GM23338 (cell line): ENCODE results near the gene PCDHGB7. TPM values are rescaled to one million over a fixed set of nuclear protein-coding genes. Genes with fewer than 3 reads are reported as not detected.
"Not testable (repeated sequence)": the region's sequence is repeated elsewhere in the genome, so short reads cannot be mapped to it uniquely, and the experiment has no call there.

Source experiments
- ATAC-seq: fragments of 200-7000 bp; cut with Tn5 transposase; 3 replicates; pipeline ENCODE4 v1.9.1; 2020
- DNase-seq: peaks from one replicate; pipeline ENCODE4 v3.0.0-alpha.2; 2015; ENCODE audit warnings: low spot score
- H2AFZ ChIP-seq: fragments of 200-600 bp; sonication (generic); 2 replicates; pipeline ENCODE4 v1.8.0; 2016; ENCODE audit warnings: antibody characterized with exemption, mild to moderate bottlenecking, moderate library complexity
- H3F3A ChIP-seq: fragments of 200-600 bp; sonication (generic); replicated peaks from 2 replicates; pipeline ENCODE4 v1.8.0; 2017; ENCODE audit warnings: antibody characterized with exemption, mixed run types, low read depth
- H3K27ac ChIP-seq: fragments of 200-600 bp; sonication (generic); 2 replicates; pipeline ENCODE4 v1.6.1; 2016; ENCODE audit warnings: low read depth
- H3K27me3 ChIP-seq: fragments of 200-600 bp; sonication (generic); 2 replicates; pipeline ENCODE4 v1.8.0; 2016; ENCODE audit warnings: mild to moderate bottlenecking, mixed run types, moderate library complexity; ENCODE audit not compliant: insufficient read depth
- H3K36me3 ChIP-seq: fragments of 200-600 bp; sonication (generic); 2 replicates; pipeline ENCODE4 v1.8.0; 2016; ENCODE audit warnings: mild to moderate bottlenecking; ENCODE audit not compliant: insufficient read depth
- H3K4me1 ChIP-seq: fragments of 200-600 bp; sonication (generic); 2 replicates; pipeline ENCODE4 v1.8.0; 2016; ENCODE audit warnings: mild to moderate bottlenecking, moderate library complexity; ENCODE audit not compliant: insufficient read depth
- H3K4me2 ChIP-seq: fragments of 200-600 bp; sonication (generic); 2 replicates; pipeline ENCODE4 v1.7.1; 2017; ENCODE audit warnings: mixed run types
- H3K4me3 ChIP-seq: fragments of 200-600 bp; sonication (generic); 2 replicates; pipeline ENCODE4 v1.6.1; 2016; ENCODE audit warnings: mixed run types
- H3K79me2 ChIP-seq: fragments of 200-600 bp; sonication (generic); replicated peaks from 2 replicates; pipeline ENCODE4 v1.8.0; 2017; ENCODE audit warnings: mild to moderate bottlenecking; ENCODE audit not compliant: insufficient read depth
- H3K9me2 ChIP-seq: fragments of 200-600 bp; sonication (generic); 2 replicates; pipeline ENCODE4 v1.8.0; 2017; ENCODE audit not compliant: insufficient read depth
- H4K20me1 ChIP-seq: fragments of 200-600 bp; sonication (generic); replicated peaks from 2 replicates; pipeline ENCODE4 v1.8.0; 2017; ENCODE audit warnings: mild to moderate bottlenecking; ENCODE audit not compliant: insufficient read depth
- H3K27ac Mint-ChIP-seq: 2 replicates; pipeline ENCODE4 v1.8.0; 2020; ENCODE audit warnings: inconsistent platforms, mild to moderate bottlenecking, moderate library complexity, mixed read lengths
- H3K27me3 Mint-ChIP-seq: 3 replicates; pipeline ENCODE4 v1.8.0; 2022; ENCODE audit warnings: low read depth, mild to moderate bottlenecking, moderate library complexity, mixed read lengths, inconsistent platforms; ENCODE audit not compliant: insufficient read depth, poor library complexity
- H3K36me3 Mint-ChIP-seq: 3 replicates; pipeline ENCODE4 v1.8.0; 2021; ENCODE audit warnings: low read depth, mild to moderate bottlenecking, inconsistent platforms, moderate library complexity, mixed read lengths
- H3K4me1 Mint-ChIP-seq: 3 replicates; pipeline ENCODE4 v1.8.0; 2020; ENCODE audit warnings: mild to moderate bottlenecking, inconsistent platforms, mixed read lengths
- H3K4me3 Mint-ChIP-seq: 3 replicates; pipeline ENCODE4 v1.8.0; 2021; ENCODE audit warnings: moderate library complexity, mild to moderate bottlenecking, inconsistent platforms, mixed read lengths
- H3K9me3 Mint-ChIP-seq: 3 replicates; pipeline ENCODE4 v1.8.0; 2020; ENCODE audit warnings: moderate library complexity, mild to moderate bottlenecking, inconsistent platforms, mixed read lengths
- CREB1 ChIP-seq: fragments of 250-450 bp; sonication (Bioruptor Pico); IDR thresholded peaks from 2 replicates; pipeline ENCODE4 v1.5.0; 2020; ENCODE audit warnings: low read depth, mild to moderate bottlenecking, moderate library complexity
- EZH2phosphoT487 ChIP-seq: fragments of 200-600 bp; sonication (generic); IDR thresholded peaks from one replicate; pipeline ENCODE4 v1.8.1; 2018; ENCODE audit warnings: antibody characterized with exemption; ENCODE audit not compliant: unreplicated experiment
- POLR2AphosphoS5 ChIP-seq: IDR thresholded peaks from 2 replicates; pipeline ENCODE4 v1.6.1; 2016; ENCODE audit warnings: antibody characterized with exemption, low read depth
- ZNF114 ChIP-seq: fragments of 250-450 bp; sonication (Bioruptor Pico); IDR thresholded peaks from 2 replicates; pipeline ENCODE4 v1.5.0; 2020; ENCODE audit warnings: mild to moderate bottlenecking, moderate library complexity
- polyA plus RNA-seq: library from polyadenylated mRNA; unstranded; fragments of >200 nt; fragmentation: Nextera tagmentation; extraction: Ambion mirVana; gene quantifications from 2 replicates; pipeline ENCODE4 v1.2.1, GENCODE V29; 2016
- total RNA-seq: library from RNA; depleted of rRNA; stranded (reverse); fragments of >200 nt; shearing (Covaris generic); gene quantifications from 2 replicates; pipeline ENCODE4 v1.2.3, GENCODE V29; 2014
- TF ChIP-seq, protein P1 (sequence below), 2 experiments: fragments of 200-600 bp in 1 of 2; sonication (generic) in 1 of 2; conservative IDR thresholded peaks; 2 replicates each; pipeline versions ENCODE4 v1.5.1 to v1.6.1; 2016 to 2017; ENCODE audit warnings: antibody characterized with exemption in 2 of 2, low read depth in 2 of 2, mild to moderate bottlenecking in 2 of 2, moderate library complexity in 1 of 2
- TF ChIP-seq, protein P2 (sequence below): IDR thresholded peaks from one replicate; pipeline ENCODE4 v1.6.1; 2018; ENCODE audit warnings: antibody characterized with exemption; ENCODE audit not compliant: unreplicated experiment
- TF ChIP-seq, protein P3 (sequence below): IDR thresholded peaks from 2 replicates; pipeline ENCODE4 v1.6.1; 2016; ENCODE audit warnings: antibody characterized with exemption

Gene PCDHGB7
- total and polyA plus RNA-seq, 2 experiments from 2014 or later = 1.4 to 11.7 TPM

DNA sequence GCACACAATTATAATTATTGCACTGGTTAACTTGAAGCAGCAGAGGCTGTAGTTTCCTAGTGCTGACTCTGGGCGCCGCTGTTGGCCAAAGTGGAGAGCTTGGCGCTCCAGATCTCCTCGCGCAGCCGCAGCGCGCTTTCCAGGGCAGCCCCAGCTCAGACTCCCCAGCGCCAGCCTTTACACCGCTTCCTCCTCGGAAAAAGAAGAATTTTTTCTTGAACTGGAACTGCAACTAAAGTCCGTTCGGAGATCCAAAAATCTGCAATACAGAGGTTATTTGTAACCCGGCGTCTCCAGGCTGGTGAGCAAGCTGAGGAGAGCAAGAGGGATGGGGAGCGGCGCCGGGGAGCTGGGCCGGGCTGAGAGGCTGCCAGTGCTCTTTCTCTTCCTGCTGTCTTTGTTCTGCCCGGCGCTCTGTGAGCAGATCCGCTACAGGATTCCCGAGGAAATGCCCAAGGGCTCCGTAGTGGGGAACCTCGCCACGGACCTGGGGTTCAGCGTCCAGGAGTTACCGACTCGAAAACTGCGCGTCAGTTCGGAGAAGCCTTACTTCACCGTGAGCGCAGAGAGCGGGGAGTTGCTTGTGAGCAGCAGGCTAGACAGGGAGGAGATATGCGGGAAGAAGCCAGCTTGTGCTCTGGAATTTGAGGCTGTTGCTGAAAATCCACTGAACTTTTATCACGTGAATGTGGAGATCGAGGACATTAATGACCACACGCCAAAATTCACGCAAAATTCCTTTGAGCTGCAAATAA, 29.7 kb upstream of the PCDHGB7 start, which contains the start of gene PCDHGB4:
Gene PCDHGB4 (plus strand): TSS at position 142 of the 755 bp plus-strand sequence. CDS start 187 bp downstream, at position 329.
- H3K27ac ChIP-seq, H3K4me1 ChIP-seq, H3K27me3 ChIP-seq, H3K9me2 ChIP-seq, H3K27me3 Mint-ChIP-seq, H3K27ac Mint-ChIP-seq, H3F3A ChIP-seq, H3K36me3 ChIP-seq, H3K4me1 Mint-ChIP-seq, H4K20me1 ChIP-seq, H3K79me2 ChIP-seq, H2AFZ ChIP-seq: not testable (repeated sequence)
- Histone ChIP-seq H3K4me3 (peak within 1 kb of the TSS; percentile 52), H3K4me2 (peak within 1 kb of the TSS; percentile 67)
- peaks cover 74% of the 10 kb centered on the region for H3K36me3 Mint-ChIP-seq
- DNase-seq = peak; percentile 81
- peak; percentile 92 for ATAC-seq
- TF ChIP-seq POLR2AphosphoS5 = peak; percentile 14; the same call in 1 of the 2 replicates
- TF ChIP-seq, protein P1, sequence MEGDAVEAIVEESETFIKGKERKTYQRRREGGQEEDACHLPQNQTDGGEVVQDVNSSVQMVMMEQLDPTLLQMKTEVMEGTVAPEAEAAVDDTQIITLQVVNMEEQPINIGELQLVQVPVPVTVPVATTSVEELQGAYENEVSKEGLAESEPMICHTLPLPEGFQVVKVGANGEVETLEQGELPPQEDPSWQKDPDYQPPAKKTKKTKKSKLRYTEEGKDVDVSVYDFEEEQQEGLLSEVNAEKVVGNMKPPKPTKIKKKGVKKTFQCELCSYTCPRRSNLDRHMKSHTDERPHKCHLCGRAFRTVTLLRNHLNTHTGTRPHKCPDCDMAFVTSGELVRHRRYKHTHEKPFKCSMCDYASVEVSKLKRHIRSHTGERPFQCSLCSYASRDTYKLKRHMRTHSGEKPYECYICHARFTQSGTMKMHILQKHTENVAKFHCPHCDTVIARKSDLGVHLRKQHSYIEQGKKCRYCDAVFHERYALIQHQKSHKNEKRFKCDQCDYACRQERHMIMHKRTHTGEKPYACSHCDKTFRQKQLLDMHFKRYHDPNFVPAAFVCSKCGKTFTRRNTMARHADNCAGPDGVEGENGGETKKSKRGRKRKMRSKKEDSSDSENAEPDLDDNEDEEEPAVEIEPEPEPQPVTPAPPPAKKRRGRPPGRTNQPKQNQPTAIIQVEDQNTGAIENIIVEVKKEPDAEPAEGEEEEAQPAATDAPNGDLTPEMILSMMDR (conservative IDR thresholded peaks at IDR 0.05; ENCODE audit: low read depth in 2 of 2) = peak; percentile 72 to 75
- H3K4me3 Mint-ChIP-seq = peak within 1 kb of the TSS; percentile 72
- peaks cover 89% of the 10 kb centered on the region for H3K9me3 Mint-ChIP-seq

DNA sequence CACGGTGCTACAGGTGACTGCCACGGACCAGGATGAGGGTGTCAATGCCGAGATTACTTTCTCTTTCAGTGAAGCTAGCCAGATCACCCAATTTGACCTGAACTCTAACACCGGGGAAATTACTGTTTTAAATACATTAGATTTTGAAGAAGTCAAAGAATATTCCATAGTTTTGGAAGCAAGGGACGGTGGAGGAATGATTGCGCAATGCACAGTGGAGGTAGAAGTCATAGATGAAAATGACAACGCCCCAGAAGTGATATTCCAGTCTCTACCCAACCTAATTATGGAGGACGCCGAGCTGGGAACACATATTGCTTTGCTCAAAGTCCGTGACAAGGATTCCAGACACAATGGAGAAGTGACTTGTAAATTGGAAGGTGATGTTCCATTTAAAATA, 28.8 kb upstream of the PCDHGB7 start:
- H4K20me1 ChIP-seq = no peaks in the 10 kb centered on the region
- H3K4me3 ChIP-seq = no peak overlapping the region
- peaks cover 6% of the 10 kb centered on the region for H3K27me3 Mint-ChIP-seq
- H3K4me2 ChIP-seq = no peak overlapping the region
- H3K27ac ChIP-seq = no peak overlapping the region
- H2AFZ ChIP-seq = no peak overlapping the region
- H3K4me1 ChIP-seq = 0 out of 2 replicates have a peak, but pooled peaks cover 5% of the 10 kb centered on the region
- H3K27me3 ChIP-seq = peaks cover 7% of the 10 kb centered on the region; the same call in 1 of the 2 replicates
- peak overlapping the region; percentile 11; the same call in 1 of the 3 replicates for H3K4me3 Mint-ChIP-seq
- H3K27ac Mint-ChIP-seq = no peak overlapping the region
- no peaks in the 10 kb centered on the region for H3F3A ChIP-seq
- H3K4me1 Mint-ChIP-seq = no peaks in the 10 kb centered on the region; the same call in 2 of the 3 replicates
- peaks cover 74% of the 10 kb centered on the region for H3K36me3 Mint-ChIP-seq
- H3K9me3 Mint-ChIP-seq = peaks cover 89% of the 10 kb centered on the region
- no peaks in the 10 kb centered on the region for H3K9me2 ChIP-seq
- H3K36me3 ChIP-seq = peaks cover 7% of the 10 kb centered on the region; the same call in 1 of the 2 replicates
- 0 out of 2 replicates have a peak, but pooled peaks cover 5% of the 10 kb centered on the region for H3K79me2 ChIP-seq
- no peak for DNase-seq
- ATAC-seq = no peak
- TF ChIP-seq ZNF114 (no peak), POLR2AphosphoS5 (no peak), EZH2phosphoT487 (no peak), CREB1 (CRISPR knock-in tag) (no peak)
- TF ChIP-seq, protein P2, sequence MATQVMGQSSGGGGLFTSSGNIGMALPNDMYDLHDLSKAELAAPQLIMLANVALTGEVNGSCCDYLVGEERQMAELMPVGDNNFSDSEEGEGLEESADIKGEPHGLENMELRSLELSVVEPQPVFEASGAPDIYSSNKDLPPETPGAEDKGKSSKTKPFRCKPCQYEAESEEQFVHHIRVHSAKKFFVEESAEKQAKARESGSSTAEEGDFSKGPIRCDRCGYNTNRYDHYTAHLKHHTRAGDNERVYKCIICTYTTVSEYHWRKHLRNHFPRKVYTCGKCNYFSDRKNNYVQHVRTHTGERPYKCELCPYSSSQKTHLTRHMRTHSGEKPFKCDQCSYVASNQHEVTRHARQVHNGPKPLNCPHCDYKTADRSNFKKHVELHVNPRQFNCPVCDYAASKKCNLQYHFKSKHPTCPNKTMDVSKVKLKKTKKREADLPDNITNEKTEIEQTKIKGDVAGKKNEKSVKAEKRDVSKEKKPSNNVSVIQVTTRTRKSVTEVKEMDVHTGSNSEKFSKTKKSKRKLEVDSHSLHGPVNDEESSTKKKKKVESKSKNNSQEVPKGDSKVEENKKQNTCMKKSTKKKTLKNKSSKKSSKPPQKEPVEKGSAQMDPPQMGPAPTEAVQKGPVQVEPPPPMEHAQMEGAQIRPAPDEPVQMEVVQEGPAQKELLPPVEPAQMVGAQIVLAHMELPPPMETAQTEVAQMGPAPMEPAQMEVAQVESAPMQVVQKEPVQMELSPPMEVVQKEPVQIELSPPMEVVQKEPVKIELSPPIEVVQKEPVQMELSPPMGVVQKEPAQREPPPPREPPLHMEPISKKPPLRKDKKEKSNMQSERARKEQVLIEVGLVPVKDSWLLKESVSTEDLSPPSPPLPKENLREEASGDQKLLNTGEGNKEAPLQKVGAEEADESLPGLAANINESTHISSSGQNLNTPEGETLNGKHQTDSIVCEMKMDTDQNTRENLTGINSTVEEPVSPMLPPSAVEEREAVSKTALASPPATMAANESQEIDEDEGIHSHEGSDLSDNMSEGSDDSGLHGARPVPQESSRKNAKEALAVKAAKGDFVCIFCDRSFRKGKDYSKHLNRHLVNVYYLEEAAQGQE = no peak
- TF ChIP-seq, protein P1 (conservative IDR thresholded peaks at IDR 0.05; ENCODE audit: low read depth in 2 of 2) = no peak
- TF ChIP-seq, protein P3, sequence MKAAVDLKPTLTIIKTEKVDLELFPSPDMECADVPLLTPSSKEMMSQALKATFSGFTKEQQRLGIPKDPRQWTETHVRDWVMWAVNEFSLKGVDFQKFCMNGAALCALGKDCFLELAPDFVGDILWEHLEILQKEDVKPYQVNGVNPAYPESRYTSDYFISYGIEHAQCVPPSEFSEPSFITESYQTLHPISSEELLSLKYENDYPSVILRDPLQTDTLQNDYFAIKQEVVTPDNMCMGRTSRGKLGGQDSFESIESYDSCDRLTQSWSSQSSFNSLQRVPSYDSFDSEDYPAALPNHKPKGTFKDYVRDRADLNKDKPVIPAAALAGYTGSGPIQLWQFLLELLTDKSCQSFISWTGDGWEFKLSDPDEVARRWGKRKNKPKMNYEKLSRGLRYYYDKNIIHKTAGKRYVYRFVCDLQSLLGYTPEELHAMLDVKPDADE = no peak
